Prostate gland (tissue), 2 donors: ENCODE measurements around the gene FKBP3.

ENCODE experiments used
- CTCF ChIP-seq, 4 experiments: fragments of 200-600 bp in 2 of 4; fragments of 450-650 bp in 2 of 4; sonication (generic) in 2 of 4; IDR thresholded peaks; 1 replicate in 3 of 4; 2 replicates in 1 of 4; pipeline ENCODE4 v1.5.1; 2016 to 2019; ENCODE audit warnings: antibody characterized with exemption in 4 of 4, mild to moderate bottlenecking in 2 of 4, moderate library complexity in 2 of 4
- POLR2A ChIP-seq: fragments of 450-650 bp; IDR thresholded peaks from one replicate; pipeline ENCODE4 v1.6.1; 2016; ENCODE audit warnings: antibody characterized with exemption, mild to moderate bottlenecking
- POLR2AphosphoS5 ChIP-seq: sonication (generic); formaldehyde crosslinking; IDR thresholded peaks from one replicate; pipeline ENCODE4 v1.6.1; 2017; ENCODE audit warnings: antibody characterized with exemption

DNA sequence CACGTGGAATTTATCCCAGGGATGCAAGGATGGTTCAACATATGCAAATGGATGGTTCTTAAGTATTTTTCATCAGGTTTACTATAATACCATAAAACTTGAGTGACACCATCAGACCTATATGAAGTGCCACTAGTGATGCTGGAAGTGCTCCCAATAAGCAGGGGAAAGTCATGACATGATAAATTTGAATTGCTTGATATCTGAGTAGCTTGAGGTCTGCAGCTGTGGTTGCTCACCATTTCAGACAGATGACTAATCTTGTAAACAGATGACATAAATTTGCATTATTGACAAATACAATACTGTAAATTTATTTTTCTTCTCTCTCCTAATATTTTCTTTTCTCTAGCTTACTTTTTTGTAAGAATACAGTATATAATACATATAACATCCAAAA, 64.1 kb downstream of the FKBP3 start:
- no peak for TF ChIP-seq CTCF (IDR thresholded peaks at IDR 0.05)
- TF ChIP-seq POLR2AphosphoS5, result no peak
- TF ChIP-seq POLR2A, result no peak
